Prostate gland (tissue), 2 donors: ENCODE data around the gene ESCO1. TPM values are rescaled to one million over a fixed set of nuclear protein-coding genes. Genes with fewer than 3 reads are reported as not detected.

ENCODE experiments used
- DNase-seq: peaks from one replicate; pipeline ENCODE4 v3.0.0-alpha.2; 2019; ENCODE audit warnings: low spot score
- H3K27ac ChIP-seq, 2 donors: fragments of 200-600 bp; sonication (generic); 2 replicates each; pipeline ENCODE4 v1.5.1; 2017 to 2019
- H3K27me3 ChIP-seq: fragments of 200-600 bp; sonication (generic); replicated peaks from 2 replicates; pipeline ENCODE4 v1.5.1; 2019; ENCODE audit not compliant: insufficient read depth
- H3K36me3 ChIP-seq, 2 donors: fragments of 200-600 bp; sonication (generic); 1 replicate in 1 of 2; 2 replicates in 1 of 2; pipeline versions ENCODE4 v1.5.1 to v1.8.1; 2017 to 2019
- H3K4me1 ChIP-seq: fragments of 200-600 bp; sonication (generic); replicated peaks from 2 replicates; pipeline ENCODE4 v1.5.1; 2019
- H3K4me3 ChIP-seq, 2 donors: fragments of 200-600 bp; sonication (generic); 2 replicates each; pipeline ENCODE4 v1.5.1; 2017 to 2019
- H3K9me3 ChIP-seq: fragments of 200-600 bp; sonication (generic); 2 replicates; pipeline ENCODE4 v1.5.1; 2017
- CTCF ChIP-seq, 4 experiments: fragments of 200-600 bp in 2 of 4; fragments of 450-650 bp in 2 of 4; sonication (generic) in 2 of 4; IDR thresholded peaks; 1 replicate in 3 of 4; 2 replicates in 1 of 4; pipeline ENCODE4 v1.5.1; 2016 to 2019; ENCODE audit warnings: antibody characterized with exemption in 4 of 4, mild to moderate bottlenecking in 2 of 4, moderate library complexity in 2 of 4
- POLR2A ChIP-seq: fragments of 450-650 bp; IDR thresholded peaks from one replicate; pipeline ENCODE4 v1.6.1; 2016; ENCODE audit warnings: antibody characterized with exemption, mild to moderate bottlenecking
- POLR2AphosphoS5 ChIP-seq: sonication (generic); formaldehyde crosslinking; IDR thresholded peaks from one replicate; pipeline ENCODE4 v1.6.1; 2017; ENCODE audit warnings: antibody characterized with exemption
- WGBS: methylation state at CpG from one replicate; pipeline ENCODE4 v1.1.5; 2018; 5-methylcytosine and 5-hydroxymethylcytosine counted together
- intact Hi-C: fragments of 100-400 bp; cut with DNase I; formaldehyde crosslinking; loops from one replicate; pipeline ENCODE4 v1.14.2; 2022
- total RNA-seq, 2 donors: library from RNA; depleted of rRNA; stranded (reverse); fragments of >200 nt; gene quantifications; one replicate each; pipeline ENCODE4 v1.1.0, GENCODE V29; 2016

Gene ESCO1
- total RNA-seq, 2 donors from 2014 or later = 19.6 to 21.8 TPM

DNA sequence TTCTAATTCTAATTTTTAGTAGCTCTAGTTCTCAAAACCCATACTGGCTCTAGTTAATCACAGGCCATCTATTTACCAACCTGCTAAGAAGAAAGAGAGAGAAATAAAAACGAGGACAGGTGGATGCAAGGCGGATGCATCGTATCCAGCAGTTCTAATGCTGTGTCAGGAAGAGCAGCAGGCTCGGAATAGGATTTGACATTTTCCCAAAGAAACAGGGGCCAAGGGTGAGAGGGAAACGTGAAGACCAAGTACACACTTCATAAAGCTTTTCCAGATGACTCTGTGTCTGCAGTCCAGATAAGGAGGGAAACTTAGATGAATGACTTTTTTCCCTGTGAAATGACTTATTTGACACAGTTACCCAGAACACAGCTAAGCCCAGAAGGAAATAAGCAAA lies 117.5 kb downstream of the ESCO1 start:
- Histone ChIP-seq H3K27ac (no peak overlapping the region), H3K4me3 (no peak overlapping the region), H3K9me3 (no peaks in the 10 kb centered on the region), H3K27me3 (no peaks in the 10 kb centered on the region), H3K4me1 (no peaks in the 10 kb centered on the region), H3K36me3 (no peaks in the 10 kb centered on the region)
- 75% methylated on average over 5 of the region's 5 CpGs for WGBS
- intact Hi-C loops = no loop called here
- no peak for DNase-seq
- TF ChIP-seq POLR2A (no peak), CTCF (IDR thresholded peaks at IDR 0.05) (no peak), POLR2AphosphoS5 (no peak)

GRCh38 chr18:21481739-21482138 lies 118.8 kb downstream of the ESCO1 start:
- no peak overlapping the region for H3K4me3 ChIP-seq
- no peaks in the 10 kb centered on the region for H3K9me3 ChIP-seq
- WGBS = 78% methylated on average over 2 of the region's 2 CpGs
- TF ChIP-seq POLR2A = no peak
- H3K4me1 ChIP-seq = no peaks in the 10 kb centered on the region
- no peaks in the 10 kb centered on the region for H3K27me3 ChIP-seq
- intact Hi-C loops = no loop called here
- DNase-seq = no peak
- no peaks in the 10 kb centered on the region for H3K36me3 ChIP-seq
- H3K27ac ChIP-seq = no peak overlapping the region

DNA sequence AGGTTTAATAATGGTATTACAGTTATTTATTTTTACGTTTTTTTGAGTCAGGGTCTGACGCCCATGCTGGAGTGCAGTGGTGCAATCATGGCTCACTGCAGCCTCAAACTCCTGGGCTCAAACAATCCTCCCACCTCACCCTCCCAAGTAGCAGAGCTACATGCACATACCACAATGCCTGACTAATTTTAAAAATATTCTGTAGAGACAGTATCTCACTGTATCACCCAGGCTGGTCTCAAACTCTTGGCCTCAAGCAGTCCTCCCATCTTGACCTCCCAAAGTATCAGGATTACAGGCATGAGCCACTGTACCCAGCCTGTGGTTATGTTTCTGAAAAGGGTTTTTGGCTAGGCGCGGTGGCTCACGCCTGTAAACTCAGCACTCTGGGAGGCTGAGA lies 120.8 kb downstream of the ESCO1 start:
- intact Hi-C loops = no loop called here

More for the DNA sequence above, 120.8 kb downstream of the ESCO1 start:
- WGBS = 96% methylated on average over 5 of the region's 5 CpGs
- no peaks in the 10 kb centered on the region for H3K9me3 ChIP-seq
- TF ChIP-seq POLR2AphosphoS5 = no peak
- TF ChIP-seq POLR2A = no peak
- TF ChIP-seq CTCF (IDR thresholded peaks at IDR 0.05) = no peak
- no peak overlapping the region for H3K4me3 ChIP-seq
- H3K27me3 ChIP-seq = no peaks in the 10 kb centered on the region
- no peak for DNase-seq
- no peaks in the 10 kb centered on the region for H3K36me3 ChIP-seq
- H3K27ac ChIP-seq = no peak overlapping the region
- H3K4me1 ChIP-seq = no peaks in the 10 kb centered on the region

Other genes starting within 250 kb of the ESCO1 start
- gene SNRPD1, start 11.6 kb upstream of the ESCO1 start, total RNA-seq = 1 to 10 TPM; 6.0 TPM
- gene ABHD3, start 104.1 kb upstream of the ESCO1 start, total RNA-seq = 10 to 100 TPM in 1 of 2 donors, 1 to 10 TPM in 1; 9.6 to 18.5 TPM
- 10 to 100 TPM; 30.0 to 34.7 TPM for gene MIB1, start 140.1 kb upstream of the ESCO1 start, total RNA-seq